Activated CD4-positive, alpha-beta memory T cell treated with anti-CD3 and anti-CD28 coated beads for 36 hours (primary cell): ENCODE results near the gene TMEM229B. TPM values are rescaled to one million over a fixed set of nuclear protein-coding genes. Genes with fewer than 3 reads are reported as not detected.

Experiments used
- CTCF ChIA-PET: fragments of 350-600 bp; sonication (Branson Sonifier 250); formaldehyde crosslinking; loops from one replicate; lab custom pipeline; 2021; ENCODE audit warnings: antibody characterized with exemption, inconsistent platforms; lab: Charles Lee
- POLR2A ChIA-PET: fragments of 350-600 bp; sonication (Branson Sonifier 250); formaldehyde crosslinking; loops from one replicate; lab custom pipeline; 2021; ENCODE audit warnings: antibody characterized with exemption; lab: Charles Lee
- DNase-seq: peaks from one replicate; pipeline ENCODE4 v3.0.0-alpha.2; 2020
- H3K27ac Mint-ChIP-seq: one replicate; pipeline ENCODE4 v1.8.0; 2021; ENCODE audit warnings: mixed read lengths
- H3K27me3 Mint-ChIP-seq: one replicate; pipeline ENCODE4 v1.8.0; 2021; ENCODE audit warnings: mixed read lengths
- H3K36me3 Mint-ChIP-seq: one replicate; pipeline ENCODE4 v1.8.0; 2021; ENCODE audit warnings: mixed read lengths
- H3K4me1 Mint-ChIP-seq: one replicate; pipeline ENCODE4 v1.8.0; 2021; ENCODE audit warnings: low read depth, mixed read lengths
- H3K4me3 Mint-ChIP-seq: one replicate; pipeline ENCODE4 v1.8.0; 2021; ENCODE audit warnings: mild to moderate bottlenecking, mixed read lengths
- H3K9me3 Mint-ChIP-seq: one replicate; pipeline ENCODE4 v1.8.0; 2021; ENCODE audit warnings: mixed read lengths
- intact Hi-C: fragments of 100-400 bp; cut with micrococcal nuclease; formaldehyde crosslinking; loops from one replicate; pipeline ENCODE4 v1.15.1; 2023
- total RNA-seq, 2 experiments: library from RNA; stranded (reverse); gene quantifications; one replicate each; pipeline ENCODE4 v1.2.3, GENCODE V29; 2021

Gene TMEM229B
- total RNA-seq, 2 experiments from 2014 or later: 0.93 to 1.1 TPM

DNA sequence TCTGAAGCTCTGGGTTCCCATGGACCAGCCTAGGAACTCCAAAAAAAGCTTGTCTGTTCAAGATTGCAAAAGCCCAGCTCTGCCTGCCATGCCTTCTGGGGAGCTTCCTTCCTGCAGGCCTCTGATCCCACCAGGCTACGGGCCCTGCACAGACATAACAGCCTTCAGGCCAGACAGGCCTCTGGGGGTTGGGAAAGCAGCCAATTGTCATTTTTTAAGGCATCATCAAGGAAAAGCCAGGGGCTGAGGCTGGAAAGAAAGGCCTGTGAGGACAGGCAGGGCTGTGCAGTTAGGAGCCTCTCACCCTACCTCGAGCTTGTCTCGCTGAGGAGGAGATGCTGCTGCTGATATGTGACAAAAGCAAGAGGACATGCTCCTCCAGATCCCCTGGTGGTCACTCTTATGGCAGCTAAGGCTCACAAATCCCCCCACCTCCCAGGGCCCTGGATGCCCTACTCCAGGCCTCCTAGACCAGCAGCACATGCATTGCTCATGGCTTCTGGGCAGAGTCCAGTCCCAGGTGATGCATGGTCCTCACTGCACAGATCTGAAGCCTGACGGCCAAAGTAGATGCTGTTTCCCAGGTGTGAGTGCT is 2.9 kb downstream of the TMEM229B start:
- Mint-ChIP-seq H3K27me3 (peaks cover 1% of the 10 kb centered on the region), H3K27ac (no peak overlapping the region), H3K4me3 (no peak overlapping the region), H3K9me3 (no peaks in the 10 kb centered on the region), H3K4me1 (peaks cover 51% of the 10 kb centered on the region), H3K36me3 (no peaks in the 10 kb centered on the region)
- intact Hi-C loops: loop anchor here (5.0 kb wide), 1 partner anchor 123 kb away; the partner anchor contains the start of gene EIF2S1
- POLR2A ChIA-PET: no interaction called here
- CTCF ChIA-PET: interaction anchor here (1.3 kb wide), 1 partner anchor 86 kb away, joined by 5 read pairs; no protein-coding TSS in a partner anchor
- no peak for DNase-seq

DNA sequence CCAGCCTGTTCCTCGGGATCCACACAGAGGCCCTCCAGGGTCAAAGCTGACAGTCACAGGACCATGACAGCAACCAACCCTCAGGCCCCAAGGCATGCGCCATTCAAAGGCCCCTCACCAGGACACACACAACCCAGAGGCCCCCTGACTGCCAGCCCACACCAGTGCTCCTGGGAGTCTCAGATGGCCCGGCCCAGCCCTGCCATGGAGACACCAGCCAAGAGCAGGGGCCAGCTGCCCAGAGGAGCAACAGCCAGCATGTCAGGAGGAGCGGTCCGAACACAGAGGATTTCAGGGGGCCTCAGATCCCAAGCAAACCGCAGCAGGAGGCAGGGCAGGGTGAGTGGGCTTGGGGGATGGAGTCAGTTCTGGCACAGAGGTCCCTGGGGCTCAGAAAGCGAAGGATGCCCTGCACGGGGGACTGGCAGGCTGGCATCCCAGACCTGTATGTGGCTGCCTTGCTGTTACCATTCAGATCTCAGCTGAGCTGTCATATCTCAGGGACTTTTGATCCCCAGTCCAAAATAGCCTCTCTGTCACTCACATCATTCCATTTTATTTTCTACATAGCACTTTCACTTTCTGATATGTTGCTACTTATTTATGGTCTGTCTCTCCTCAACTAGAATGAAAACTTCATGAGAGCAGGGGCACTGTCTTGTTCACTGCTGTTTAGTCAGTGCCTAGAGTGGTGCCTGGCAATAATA is 4.8 kb downstream of the TMEM229B start:
- Mint-ChIP-seq H3K9me3 (no peaks in the 10 kb centered on the region), H3K36me3 (no peaks in the 10 kb centered on the region), H3K27ac (no peak overlapping the region), H3K4me1 (peaks cover 43% of the 10 kb centered on the region), H3K27me3 (no peaks in the 10 kb centered on the region), H3K4me3 (no peak overlapping the region)
- no peak for DNase-seq
- ChIA-PET CTCF (interaction anchor here (1.2 kb wide), 1 partner anchor 88 kb away, joined by 3 read pairs; no protein-coding TSS in a partner anchor), POLR2A (no interaction called here)
- intact Hi-C loops: no loop called here

DNA sequence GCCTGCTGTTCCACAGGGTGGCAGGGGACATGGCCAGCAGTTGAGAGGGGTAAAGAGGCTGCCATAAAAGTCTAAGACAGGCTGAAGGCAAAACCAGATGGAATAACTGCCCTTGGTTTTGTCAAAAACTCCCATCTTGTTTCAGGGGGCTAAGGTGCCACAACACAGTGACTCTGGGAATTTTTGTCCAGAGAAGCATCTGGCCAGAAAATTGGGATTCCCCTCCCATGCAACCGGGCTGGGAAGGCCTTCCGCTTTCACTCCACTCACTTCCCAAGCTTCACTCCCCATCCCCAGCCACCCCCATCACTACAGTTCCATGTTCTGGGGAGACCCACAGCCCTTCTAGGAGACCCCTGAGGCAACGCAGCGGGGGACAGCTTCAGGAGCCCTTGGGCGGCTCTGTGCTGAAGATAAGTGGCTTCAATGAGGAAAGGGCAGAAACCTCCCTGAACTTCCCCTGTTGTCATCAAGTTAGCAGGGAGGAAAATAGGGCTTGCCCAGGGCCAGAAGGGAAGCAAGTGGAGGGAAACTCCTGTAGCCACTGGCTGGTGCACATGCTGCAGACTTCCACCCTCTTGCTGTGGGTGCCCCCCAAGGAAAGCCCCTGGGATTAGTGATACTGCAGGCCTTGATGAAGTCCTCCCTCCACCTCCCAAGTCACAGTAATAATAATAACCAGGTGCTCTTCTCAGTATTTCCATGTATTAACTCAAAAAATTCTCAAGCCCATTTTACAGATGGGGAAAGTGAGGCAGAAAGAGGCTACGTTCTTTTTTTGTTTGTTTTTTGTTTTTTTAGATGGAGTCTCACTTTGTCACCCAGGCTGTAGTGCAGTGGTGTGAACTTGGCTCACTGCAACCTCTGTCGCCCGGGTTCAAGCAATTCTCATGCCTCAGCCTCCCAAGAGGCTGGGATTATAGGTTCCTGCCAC is 6.0 kb downstream of the TMEM229B start:
- no peak for DNase-seq
- H3K4me3 Mint-ChIP-seq: no peak overlapping the region
- no peak overlapping the region for H3K27ac Mint-ChIP-seq
- intact Hi-C loops: no loop called here
- no peaks in the 10 kb centered on the region for H3K36me3 Mint-ChIP-seq
- H3K27me3 Mint-ChIP-seq: no peaks in the 10 kb centered on the region
- CTCF ChIA-PET: interaction anchor here (0.6 kb wide), 1 partner anchor 137 kb away, joined by 3 read pairs; no protein-coding TSS in a partner anchor
- POLR2A ChIA-PET: no interaction called here
- H3K9me3 Mint-ChIP-seq: no peaks in the 10 kb centered on the region
- peaks cover 36% of the 10 kb centered on the region for H3K4me1 Mint-ChIP-seq

DNA sequence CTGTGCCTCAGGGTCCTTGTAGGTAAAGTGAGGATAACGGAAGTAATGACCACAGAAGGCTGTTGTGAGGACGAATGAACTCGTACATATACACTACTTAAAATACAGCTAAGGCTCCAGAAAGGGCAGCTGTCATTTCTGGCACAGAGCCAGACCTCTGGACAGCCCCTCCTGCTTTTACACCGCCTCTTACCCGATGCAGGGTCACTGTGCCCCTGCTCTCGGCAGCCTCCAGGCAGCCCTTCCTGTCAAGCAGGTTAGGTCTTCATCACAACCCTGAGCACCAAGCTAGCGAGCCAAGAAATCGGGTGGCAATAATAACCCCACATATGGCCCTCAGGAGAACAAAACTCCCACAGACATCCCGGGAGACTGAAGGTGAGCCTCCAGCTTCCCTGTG is 8.5 kb downstream of the TMEM229B start:
- POLR2A ChIA-PET: no interaction called here
- Mint-ChIP-seq H3K4me1 (peaks cover 13% of the 10 kb centered on the region), H3K27ac (no peak overlapping the region), H3K4me3 (no peak overlapping the region), H3K9me3 (no peaks in the 10 kb centered on the region), H3K36me3 (peaks cover 2% of the 10 kb centered on the region), H3K27me3 (no peaks in the 10 kb centered on the region)
- intact Hi-C loops: no loop called here
- DNase-seq: no peak
- CTCF ChIA-PET: interaction anchor here (1.4 kb wide), 1 partner anchor 91 kb away, joined by 3 read pairs; no protein-coding TSS in a partner anchor

DNA sequence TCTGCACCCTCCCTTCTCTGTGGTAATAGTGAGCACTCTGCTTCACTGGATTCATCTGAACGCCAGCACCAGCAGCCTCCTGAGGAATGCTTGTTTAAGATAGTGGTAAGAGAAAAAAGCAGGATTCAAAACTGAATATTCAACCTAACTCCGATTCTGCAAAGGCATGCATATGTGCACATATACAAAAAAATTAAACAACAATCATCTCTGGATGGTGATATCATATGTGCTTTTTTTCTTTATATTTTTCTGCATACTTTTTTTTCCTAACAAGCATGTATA is 9.8 kb downstream of the TMEM229B start:
- intact Hi-C loops: no loop called here
- ChIA-PET CTCF (no interaction called here), POLR2A (no interaction called here)
- peaks cover 2% of the 10 kb centered on the region for H3K36me3 Mint-ChIP-seq
- no peak overlapping the region for H3K27ac Mint-ChIP-seq
- H3K27me3 Mint-ChIP-seq: no peaks in the 10 kb centered on the region
- DNase-seq: no peak
- H3K4me3 Mint-ChIP-seq: no peak overlapping the region
- no peaks in the 10 kb centered on the region for H3K9me3 Mint-ChIP-seq
- peaks cover 11% of the 10 kb centered on the region for H3K4me1 Mint-ChIP-seq

DNA sequence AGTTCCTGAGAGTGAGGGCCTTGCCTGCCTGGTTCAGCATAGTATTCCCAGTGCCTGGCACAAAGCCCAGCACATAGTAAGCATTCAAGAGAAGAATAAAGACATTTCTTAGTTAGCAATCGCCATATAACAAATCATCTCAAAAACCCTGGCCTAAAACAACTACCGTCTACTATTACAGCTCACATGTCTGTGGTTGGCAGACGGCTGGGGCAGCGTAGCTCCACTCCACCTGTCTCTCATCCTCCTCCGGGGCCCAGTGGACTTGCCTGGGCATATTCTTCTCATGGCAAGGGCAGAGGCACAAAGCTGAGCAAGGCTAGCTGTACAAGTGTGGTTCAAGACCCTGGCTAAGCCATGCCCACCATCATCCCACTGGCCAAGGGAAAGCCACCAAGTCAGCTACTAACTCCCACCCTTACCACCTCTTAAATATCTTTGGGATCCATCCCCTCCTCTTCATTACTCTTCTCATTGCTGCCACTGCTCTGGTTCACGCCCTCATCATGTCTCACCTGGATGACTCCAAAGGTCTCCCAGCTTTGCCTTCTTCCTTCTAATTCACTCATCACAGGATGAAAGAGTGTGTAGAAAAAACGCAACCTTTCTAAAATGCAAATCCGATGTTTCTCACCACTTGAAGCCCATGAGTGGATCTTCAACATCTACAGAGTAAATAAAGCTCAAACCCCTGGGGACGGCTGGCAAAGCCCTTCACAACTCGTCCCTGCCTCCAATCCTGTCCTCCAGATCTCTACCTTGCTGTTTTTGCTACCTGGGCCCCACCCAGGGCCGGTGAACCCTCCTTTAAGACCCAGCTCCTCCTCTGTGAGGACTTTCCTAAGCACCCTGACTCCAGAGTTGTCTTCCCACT is 10.4 kb downstream of the TMEM229B start:
- no peak for DNase-seq
- peaks cover 2% of the 10 kb centered on the region for H3K36me3 Mint-ChIP-seq
- intact Hi-C loops: no loop called here
- CTCF ChIA-PET: interaction anchor here (0.6 to 1.0 kb wide), 2 partner anchors 51 to 631 kb away, joined by 3 to 4 read pairs; no protein-coding TSS in a partner anchor
- H3K9me3 Mint-ChIP-seq: no peaks in the 10 kb centered on the region
- H3K4me3 Mint-ChIP-seq: no peak overlapping the region
- POLR2A ChIA-PET: no interaction called here
- H3K27ac Mint-ChIP-seq: no peak overlapping the region
- H3K27me3 Mint-ChIP-seq: no peaks in the 10 kb centered on the region
- peaks cover 8% of the 10 kb centered on the region for H3K4me1 Mint-ChIP-seq

DNA sequence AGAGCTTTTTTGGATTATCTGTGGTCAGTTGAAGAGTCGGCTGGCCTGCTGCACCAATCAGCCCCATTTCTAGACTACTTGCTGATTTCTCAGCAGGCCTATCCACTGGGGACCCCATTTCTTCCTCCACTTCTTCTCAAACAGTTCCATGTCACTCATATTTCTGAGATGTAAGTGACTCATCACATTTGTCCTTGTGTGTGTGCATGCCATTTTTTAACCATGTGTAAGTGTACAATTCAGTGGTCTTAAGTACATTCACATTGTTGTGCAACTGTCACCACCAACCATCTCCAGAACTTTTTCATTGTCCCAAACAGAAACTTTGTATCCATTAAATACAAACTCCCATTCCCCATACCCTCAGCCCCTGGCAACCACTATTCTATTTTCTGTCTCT is 14.2 kb downstream of the TMEM229B start:
- Mint-ChIP-seq H3K27ac (no peak overlapping the region), H3K9me3 (no peaks in the 10 kb centered on the region), H3K36me3 (peaks cover 2% of the 10 kb centered on the region), H3K4me3 (no peak overlapping the region), H3K27me3 (no peaks in the 10 kb centered on the region), H3K4me1 (peaks cover 5% of the 10 kb centered on the region)
- CTCF ChIA-PET: no interaction called here
- POLR2A ChIA-PET: no interaction called here
- DNase-seq: no peak
- intact Hi-C loops: no loop called here

DNA sequence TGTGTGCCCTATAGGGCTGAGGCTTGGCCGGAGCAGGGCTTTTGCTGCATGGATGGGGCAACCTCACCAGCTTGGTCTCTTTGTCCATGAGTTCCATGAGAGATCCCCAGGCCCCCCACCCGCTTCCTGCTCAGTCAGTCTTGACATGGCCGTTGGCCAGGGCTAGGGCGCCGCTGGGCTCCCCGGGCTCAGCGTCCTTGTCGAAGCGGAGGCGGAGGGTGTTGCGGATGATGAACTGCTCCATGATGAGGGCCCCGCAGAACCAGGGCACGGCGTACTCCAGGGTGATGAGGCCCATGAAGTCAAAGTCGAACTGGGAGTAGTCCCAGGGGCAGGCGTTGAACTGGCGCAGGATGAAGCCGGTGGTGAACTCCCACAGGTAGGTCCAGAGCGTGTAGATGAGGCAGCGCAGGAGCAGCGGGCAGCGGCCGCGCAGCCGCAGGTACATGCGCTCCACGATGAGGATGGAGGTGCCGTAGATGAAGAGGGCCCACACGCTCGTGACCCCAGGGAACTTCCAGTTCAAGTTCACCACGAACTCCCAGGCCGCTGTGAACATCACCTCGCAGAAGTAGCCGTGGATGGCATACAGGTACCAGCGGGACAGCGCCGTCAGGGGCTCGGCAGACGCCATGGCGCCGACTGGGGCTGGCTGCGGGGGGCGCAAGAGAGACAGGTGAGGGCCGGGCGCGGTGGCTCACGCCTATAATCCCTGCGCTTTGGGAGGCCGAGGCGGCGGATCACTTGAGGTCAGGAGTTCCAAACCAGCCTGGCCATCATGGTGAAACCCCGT is 15.0 kb downstream of the TMEM229B start:
- Mint-ChIP-seq H3K4me1 (peaks cover 3% of the 10 kb centered on the region), H3K4me3 (no peak overlapping the region), H3K27me3 (no peaks in the 10 kb centered on the region), H3K27ac (no peak overlapping the region), H3K36me3 (peaks cover 2% of the 10 kb centered on the region), H3K9me3 (no peaks in the 10 kb centered on the region)
- no peak for DNase-seq
- intact Hi-C loops: no loop called here
- CTCF ChIA-PET: no interaction called here
- POLR2A ChIA-PET: no interaction called here

DNA sequence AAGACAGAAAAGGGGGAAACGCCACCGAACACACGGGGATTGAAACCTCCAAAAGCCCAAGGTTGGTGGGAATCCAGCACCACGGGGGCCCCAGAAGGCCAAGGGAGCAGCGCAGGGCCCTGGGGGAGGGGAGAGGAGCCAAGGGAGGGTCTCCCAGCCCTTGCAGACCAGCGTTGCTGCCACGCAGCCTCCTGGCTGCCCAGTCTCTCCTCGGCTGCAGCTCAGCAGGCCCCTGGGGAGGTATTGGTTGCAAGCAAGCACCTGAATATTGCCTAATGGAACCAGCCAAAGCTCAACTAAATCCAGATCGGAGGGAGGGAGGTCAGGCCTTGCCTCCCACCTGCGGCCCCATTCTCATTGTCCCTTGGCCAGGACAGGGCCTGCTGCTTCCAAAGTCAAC is 15.8 kb downstream of the TMEM229B start:
- Mint-ChIP-seq H3K27me3 (no peaks in the 10 kb centered on the region), H3K36me3 (peaks cover 2% of the 10 kb centered on the region), H3K4me3 (no peak overlapping the region), H3K4me1 (no peaks in the 10 kb centered on the region), H3K9me3 (no peaks in the 10 kb centered on the region), H3K27ac (no peak overlapping the region)
- ChIA-PET POLR2A (no interaction called here), CTCF (no interaction called here)
- DNase-seq: no peak
- intact Hi-C loops: no loop called here

DNA sequence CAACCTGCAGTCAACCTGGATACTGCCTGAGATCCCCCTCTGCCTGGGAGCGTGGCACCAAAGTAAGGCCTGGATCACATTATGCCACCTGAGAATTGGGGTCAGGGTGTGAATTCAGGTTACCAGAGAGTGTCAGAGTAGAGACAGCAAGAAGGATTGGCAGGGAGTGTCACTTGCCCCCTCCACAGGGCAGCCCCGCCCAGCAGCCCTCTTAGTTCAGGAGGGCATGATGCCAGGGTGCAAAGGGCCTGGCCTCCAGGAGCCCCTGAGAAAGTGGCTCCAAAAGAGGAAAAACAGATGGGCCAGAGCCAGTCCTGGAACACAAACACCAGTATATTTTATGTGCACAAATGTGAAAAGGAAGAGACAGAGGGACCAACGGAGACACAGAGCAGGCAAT is 18.6 kb downstream of the TMEM229B start:
- H3K9me3 Mint-ChIP-seq: no peaks in the 10 kb centered on the region
- H3K27ac Mint-ChIP-seq: no peak overlapping the region
- no peaks in the 10 kb centered on the region for H3K36me3 Mint-ChIP-seq
- no peaks in the 10 kb centered on the region for H3K27me3 Mint-ChIP-seq
- H3K4me3 Mint-ChIP-seq: no peak overlapping the region
- no peak for DNase-seq
- CTCF ChIA-PET: interaction anchor here (0.9 kb wide), 1 partner anchor 42 kb away, joined by 3 read pairs; no protein-coding TSS in a partner anchor
- intact Hi-C loops: no loop called here
- H3K4me1 Mint-ChIP-seq: peaks cover 4% of the 10 kb centered on the region
- POLR2A ChIA-PET: no interaction called here

DNA sequence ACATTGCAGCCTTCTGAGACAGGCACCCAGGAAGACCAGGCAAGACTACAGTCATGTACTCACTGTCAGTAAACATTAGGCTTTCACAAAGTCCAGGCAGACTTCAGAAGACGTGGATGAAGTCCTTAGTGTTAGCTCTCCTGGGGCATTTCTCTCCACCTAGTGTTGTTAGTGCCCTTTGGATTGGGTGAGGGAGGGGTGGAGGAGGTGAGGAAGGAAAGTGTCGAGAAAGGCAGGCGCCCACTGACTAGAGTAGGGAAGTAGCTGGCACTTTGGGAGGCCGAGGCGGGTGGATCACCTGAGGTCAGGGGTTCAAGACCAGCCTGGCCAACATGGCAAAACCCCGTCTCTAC is 20.2 kb downstream of the TMEM229B start:
- no peaks in the 10 kb centered on the region for H3K36me3 Mint-ChIP-seq
- ChIA-PET CTCF (interaction anchor here (1.1 to 2.2 kb wide), 3 partner anchors 10 to 58 kb away, joined by 3 to 5 read pairs (median 4); no protein-coding TSS in a partner anchor), POLR2A (no interaction called here)
- no peak overlapping the region for H3K27ac Mint-ChIP-seq
- peaks cover 17% of the 10 kb centered on the region for H3K4me1 Mint-ChIP-seq
- H3K4me3 Mint-ChIP-seq: no peak overlapping the region
- H3K27me3 Mint-ChIP-seq: no peaks in the 10 kb centered on the region
- DNase-seq: no peak
- intact Hi-C loops: no loop called here
- no peaks in the 10 kb centered on the region for H3K9me3 Mint-ChIP-seq
